ENCODE results near the gene ERC2.
A peak's percentile ranks its signal among the peaks of the same experiment; 100 is the strongest.

The ERC2 gene

GRCh38 chr3:55795296-55795695 lies 673.0 kb downstream of the ERC2 start:
- DNase-seq (ENCODE audit: low spot score): no peak

- no peak for DNase-seq (ENCODE audit: low spot score)
Measured at GRCh38 chr3:55792742-55793141, 675.5 kb downstream of the ERC2 start.

- DNase-seq (ENCODE audit: low spot score): no peak
Measured at GRCh38 chr3:55792009-55792408, 676.3 kb downstream of the ERC2 start.

- DNase-seq (ENCODE audit: low spot score): no peak
Measured at GRCh38 chr3:55790596-55791350, 677.5 kb downstream of the ERC2 start.

- DNase-seq (ENCODE audit: low spot score): no peak
Measured at GRCh38 chr3:55789516-55789915, 678.8 kb downstream of the ERC2 start.

GRCh38 chr3:55782807-55783206 lies 685.5 kb downstream of the ERC2 start:
- DNase-seq (ENCODE audit: low spot score): no peak

- DNase-seq (ENCODE audit: low spot score): no peak
Measured at GRCh38 chr3:55782351-55782750, 685.9 kb downstream of the ERC2 start.

GRCh38 chr3:55780913-55781312 lies 687.4 kb downstream of the ERC2 start:
- no peak for DNase-seq (ENCODE audit: low spot score)

- no peak for DNase-seq (ENCODE audit: low spot score)
Measured at GRCh38 chr3:55779543-55779942, 688.7 kb downstream of the ERC2 start.

- DNase-seq (ENCODE audit: low spot score): no peak
Measured at GRCh38 chr3:55775366-55776154, 692.7 kb downstream of the ERC2 start.

- DNase-seq (ENCODE audit: low spot score): no peak
Measured at GRCh38 chr3:55774856-55775255, 693.4 kb downstream of the ERC2 start.

- no peak for DNase-seq (ENCODE audit: low spot score)
Measured at GRCh38 chr3:55771503-55771902, 696.8 kb downstream of the ERC2 start.

GRCh38 chr3:55770077-55770476 lies 698.2 kb downstream of the ERC2 start:
- DNase-seq (ENCODE audit: low spot score): no peak

GRCh38 chr3:55766753-55767152 lies 701.5 kb downstream of the ERC2 start:
- DNase-seq (ENCODE audit: low spot score): no peak

GRCh38 chr3:55765906-55766701 lies 702.2 kb downstream of the ERC2 start:
- peak; percentile 11 for DNase-seq (ENCODE audit: low spot score)

GRCh38 chr3:55765398-55765797 lies 702.9 kb downstream of the ERC2 start:
- DNase-seq (ENCODE audit: low spot score): no peak

GRCh38 chr3:55756976-55757375 lies 711.3 kb downstream of the ERC2 start:
- DNase-seq (ENCODE audit: low spot score): no peak

GRCh38 chr3:55755516-55756205 lies 712.6 kb downstream of the ERC2 start:
- DNase-seq (ENCODE audit: low spot score): no peak

GRCh38 chr3:55752911-55753310 lies 715.4 kb downstream of the ERC2 start:
- no peak for DNase-seq (ENCODE audit: low spot score)

- no peak for DNase-seq (ENCODE audit: low spot score)
Measured at GRCh38 chr3:55751730-55752129, 716.5 kb downstream of the ERC2 start.

GRCh38 chr3:55750525-55750924 lies 717.7 kb downstream of the ERC2 start:
- DNase-seq (ENCODE audit: low spot score): no peak

GRCh38 chr3:55749036-55749435 lies 719.2 kb downstream of the ERC2 start:
- DNase-seq (ENCODE audit: low spot score): no peak
